ENCODE measurements around the gene CCL20. TPM values are rescaled to one million over a fixed set of nuclear protein-coding genes. Genes with fewer than 3 reads are reported as not detected.

CCL20 gene
- total and polyA plus RNA-seq, 2 of the 13 experiments (the other 11 are each of a cell fraction or from before 2014, with no cell fraction given) = 223 to 903 TPM

DNA sequence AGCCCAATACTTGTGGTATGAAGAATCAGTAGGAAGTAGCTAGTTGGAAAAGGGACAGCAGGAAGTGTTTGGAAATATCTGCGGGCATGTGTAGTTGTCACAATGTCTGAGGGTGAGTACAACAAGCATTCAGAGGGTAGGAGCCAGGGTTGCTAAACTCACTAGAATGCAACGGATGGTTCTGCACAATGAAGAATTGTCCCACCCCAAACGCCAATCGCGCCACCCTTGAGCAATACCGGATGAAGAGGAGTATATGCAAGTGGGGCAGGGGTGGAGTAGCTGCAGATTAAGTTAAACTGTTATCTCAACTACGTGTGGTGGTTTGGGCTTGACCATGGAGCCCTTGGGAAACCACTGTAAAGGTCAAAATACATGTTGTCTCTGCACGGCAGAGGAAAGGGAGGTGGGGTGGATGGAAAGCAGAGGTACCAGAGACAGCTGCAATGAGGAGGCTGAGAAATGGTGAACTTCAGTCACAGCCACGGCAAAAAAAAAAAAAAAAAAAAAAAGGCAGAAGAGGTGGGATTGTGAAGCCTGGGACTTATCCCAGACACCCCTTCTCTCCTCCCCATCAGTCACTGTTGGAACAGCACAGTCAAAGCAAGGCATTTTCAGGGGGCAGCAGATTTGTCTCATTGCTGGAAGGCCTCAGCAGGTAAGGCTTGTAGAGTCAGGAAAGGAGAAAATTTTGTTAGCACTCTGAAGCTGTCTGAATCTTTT, 5.2 kb downstream of the CCL20 start (continued):
- TF ChIP-seq NFE2 (CRISPR knock-in tag; IDR thresholded peaks at IDR 0.05) (no peak), YY1 (IDR thresholded peaks at IDR 0.05; ENCODE audit: insufficient read depth, insufficient replicate concordance, low read depth, low read length) (peak; percentile 67), ZNF335 (CRISPR knock-in tag; IDR thresholded peaks at IDR 0.05) (peak; percentile 60; the same call in 1 of the 2 replicates), TGIF2 (CRISPR knock-in tag; IDR thresholded peaks at IDR 0.05) (peak; percentile 82), ZC3H13 (CRISPR knock-in tag; IDR thresholded peaks at IDR 0.05) (no peak; the same call in 1 of the 2 replicates), NPAS2 (CRISPR knock-in tag; IDR thresholded peaks at IDR 0.05; ENCODE audit: borderline replicate concordance) (no peak), AHR (CRISPR knock-in tag; IDR thresholded peaks at IDR 0.05) (peak; percentile 94), GLI4 (CRISPR knock-in tag; IDR thresholded peaks at IDR 0.05; ENCODE audit: borderline replicate concordance) (no peak), ZFP36L2 (CRISPR knock-in tag; IDR thresholded peaks at IDR 0.05) (no peak; the same call in 1 of the 2 replicates), ZNF839 (CRISPR knock-in tag; IDR thresholded peaks at IDR 0.05; ENCODE audit: borderline replicate concordance) (peak; percentile 52; the same call in 1 of the 2 replicates), ARHGAP35 (CRISPR knock-in tag; IDR thresholded peaks at IDR 0.05; ENCODE audit: borderline replicate concordance) (no peak; the same call in 1 of the 2 replicates), TAF15 (IDR thresholded peaks at IDR 0.05; ENCODE audit: low read depth, low read length, poor library complexity, severe bottlenecking) (no peak), NFYB (CRISPR knock-in tag; IDR thresholded peaks at IDR 0.05) (peak; percentile 4; the same call in 1 of the 2 replicates), ZNF766 (CRISPR knock-in tag; IDR thresholded peaks at IDR 0.05; ENCODE audit: borderline replicate concordance) (peak; percentile 84), ZBTB34 (CRISPR knock-in tag; IDR thresholded peaks at IDR 0.05) (peak; percentile 97), MYC (CRISPR knock-in tag; IDR thresholded peaks at IDR 0.05; ENCODE audit: borderline replicate concordance) (peak; percentile 81; the same call in 1 of the 2 replicates), ZSCAN29 (CRISPR knock-in tag; conservative IDR thresholded peaks at IDR 0.05) (peak; percentile 99), ZNF841 (CRISPR knock-in tag; IDR thresholded peaks at IDR 0.05; ENCODE audit: borderline replicate concordance) (peak; percentile 53; the same call in 1 of the 2 replicates)
- TF ChIP-seq, protein P1, sequence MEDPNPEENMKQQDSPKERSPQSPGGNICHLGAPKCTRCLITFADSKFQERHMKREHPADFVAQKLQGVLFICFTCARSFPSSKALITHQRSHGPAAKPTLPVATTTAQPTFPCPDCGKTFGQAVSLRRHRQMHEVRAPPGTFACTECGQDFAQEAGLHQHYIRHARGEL (CRISPR knock-in tag; IDR thresholded peaks at IDR 0.05) = no peak
- TF ChIP-seq, protein P2, sequence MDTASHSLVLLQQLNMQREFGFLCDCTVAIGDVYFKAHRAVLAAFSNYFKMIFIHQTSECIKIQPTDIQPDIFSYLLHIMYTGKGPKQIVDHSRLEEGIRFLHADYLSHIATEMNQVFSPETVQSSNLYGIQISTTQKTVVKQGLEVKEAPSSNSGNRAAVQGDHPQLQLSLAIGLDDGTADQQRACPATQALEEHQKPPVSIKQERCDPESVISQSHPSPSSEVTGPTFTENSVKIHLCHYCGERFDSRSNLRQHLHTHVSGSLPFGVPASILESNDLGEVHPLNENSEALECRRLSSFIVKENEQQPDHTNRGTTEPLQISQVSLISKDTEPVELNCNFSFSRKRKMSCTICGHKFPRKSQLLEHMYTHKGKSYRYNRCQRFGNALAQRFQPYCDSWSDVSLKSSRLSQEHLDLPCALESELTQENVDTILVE (CRISPR knock-in tag; IDR thresholded peaks at IDR 0.05) = peak; percentile 89
- TF ChIP-seq, protein P3, sequence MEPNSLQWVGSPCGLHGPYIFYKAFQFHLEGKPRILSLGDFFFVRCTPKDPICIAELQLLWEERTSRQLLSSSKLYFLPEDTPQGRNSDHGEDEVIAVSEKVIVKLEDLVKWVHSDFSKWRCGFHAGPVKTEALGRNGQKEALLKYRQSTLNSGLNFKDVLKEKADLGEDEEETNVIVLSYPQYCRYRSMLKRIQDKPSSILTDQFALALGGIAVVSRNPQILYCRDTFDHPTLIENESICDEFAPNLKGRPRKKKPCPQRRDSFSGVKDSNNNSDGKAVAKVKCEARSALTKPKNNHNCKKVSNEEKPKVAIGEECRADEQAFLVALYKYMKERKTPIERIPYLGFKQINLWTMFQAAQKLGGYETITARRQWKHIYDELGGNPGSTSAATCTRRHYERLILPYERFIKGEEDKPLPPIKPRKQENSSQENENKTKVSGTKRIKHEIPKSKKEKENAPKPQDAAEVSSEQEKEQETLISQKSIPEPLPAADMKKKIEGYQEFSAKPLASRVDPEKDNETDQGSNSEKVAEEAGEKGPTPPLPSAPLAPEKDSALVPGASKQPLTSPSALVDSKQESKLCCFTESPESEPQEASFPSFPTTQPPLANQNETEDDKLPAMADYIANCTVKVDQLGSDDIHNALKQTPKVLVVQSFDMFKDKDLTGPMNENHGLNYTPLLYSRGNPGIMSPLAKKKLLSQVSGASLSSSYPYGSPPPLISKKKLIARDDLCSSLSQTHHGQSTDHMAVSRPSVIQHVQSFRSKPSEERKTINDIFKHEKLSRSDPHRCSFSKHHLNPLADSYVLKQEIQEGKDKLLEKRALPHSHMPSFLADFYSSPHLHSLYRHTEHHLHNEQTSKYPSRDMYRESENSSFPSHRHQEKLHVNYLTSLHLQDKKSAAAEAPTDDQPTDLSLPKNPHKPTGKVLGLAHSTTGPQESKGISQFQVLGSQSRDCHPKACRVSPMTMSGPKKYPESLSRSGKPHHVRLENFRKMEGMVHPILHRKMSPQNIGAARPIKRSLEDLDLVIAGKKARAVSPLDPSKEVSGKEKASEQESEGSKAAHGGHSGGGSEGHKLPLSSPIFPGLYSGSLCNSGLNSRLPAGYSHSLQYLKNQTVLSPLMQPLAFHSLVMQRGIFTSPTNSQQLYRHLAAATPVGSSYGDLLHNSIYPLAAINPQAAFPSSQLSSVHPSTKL (CRISPR knock-in tag; IDR thresholded peaks at IDR 0.05) = peak; percentile 99
